IMR-90 (cell line): Measurements from ENCODE around the gene UBE2G1. TPM values are rescaled to one million over a fixed set of nuclear protein-coding genes. Genes with fewer than 3 reads are reported as not detected.

Source experiments
- ATAC-seq: fragments of 200-7000 bp; cut with Tn5 transposase; 2 replicates; pipeline ENCODE4 v1.9.1; 2020; ENCODE audit warnings: low read depth, mild to moderate bottlenecking, moderate library complexity
- BruUV-seq: library from RNA; stranded (reverse); fragments of 400-500 nt; replicated peaks from 2 replicates; lab custom pipeline; 2021; lab: Mats Ljungman, UMichigan
- CTCF ChIA-PET: fragments of 300-600 bp; formaldehyde crosslinking; extraction: SDS; loops from one replicate; lab custom pipeline; 2021; ENCODE audit warnings: antibody characterized with exemption; lab: Yijun Ruan, JAX
- POLR2A ChIA-PET: fragments of 300-600 bp; sonication (Branson Sonifier 250); formaldehyde crosslinking; loops from one replicate; lab custom pipeline; 2022; ENCODE audit warnings: antibody characterized with exemption; ENCODE audit not compliant: unreplicated experiment; lab: Charles Lee
- DNase-seq: peaks from one replicate; pipeline ENCODE4 v3.0.0; 2013
- H2AFZ ChIP-seq: replicated peaks from 2 replicates; pipeline ENCODE3; 2013; ENCODE audit warnings: low read length, mild to moderate bottlenecking; ENCODE audit not compliant: poor library complexity
- H2AK5ac ChIP-seq: 2 replicates; pipeline ENCODE4 v1.6.1; 2013; ENCODE audit warnings: low read depth, low read length, inconsistent platforms
- H2AK9ac ChIP-seq: replicated peaks from 2 replicates; pipeline ENCODE3; 2013; ENCODE audit warnings: mild to moderate bottlenecking, low read depth, low read length, moderate library complexity; ENCODE audit not compliant: poor library complexity
- H2BK120ac ChIP-seq: 2 replicates; pipeline ENCODE4 v1.6.1; 2013; ENCODE audit warnings: low read depth, low read length, inconsistent platforms
- H2BK15ac ChIP-seq: 3 replicates; pipeline ENCODE4 v1.6.1; 2013; ENCODE audit warnings: low read depth, low read length, inconsistent platforms
- H2BK20ac ChIP-seq: 2 replicates; pipeline ENCODE4 v1.6.1; 2013; ENCODE audit warnings: low read depth, mild to moderate bottlenecking, inconsistent platforms, low read length, moderate library complexity
- H2BK5ac ChIP-seq: 2 replicates; pipeline ENCODE4 v1.6.1; 2013; ENCODE audit warnings: mild to moderate bottlenecking, low read depth, low read length, inconsistent platforms; ENCODE audit not compliant: poor library complexity, severe bottlenecking
- H3K14ac ChIP-seq: replicated peaks from 2 replicates; pipeline ENCODE4 v1.6.1; 2013; ENCODE audit warnings: low read depth, low read length, inconsistent platforms
- H3K18ac ChIP-seq: 2 replicates; pipeline ENCODE4 v1.6.1; 2013; ENCODE audit warnings: low read depth, low read length, control low read depth
- H3K23ac ChIP-seq: 2 replicates; pipeline ENCODE4 v1.6.1; 2013; ENCODE audit warnings: low read depth, low read length, inconsistent platforms
- H3K27ac ChIP-seq: 2 replicates; pipeline ENCODE4 v1.5.1; 2013; ENCODE audit warnings: mild to moderate bottlenecking, control low read depth, low read length; ENCODE audit not compliant: insufficient read depth
- H3K27me3 ChIP-seq: 2 replicates; pipeline ENCODE4 v1.6.1; 2013; ENCODE audit warnings: low read length; ENCODE audit not compliant: control insufficient read depth, insufficient read depth
- H3K36me3 ChIP-seq: 2 replicates; pipeline ENCODE4 v1.6.1; 2013; ENCODE audit warnings: low read length, mixed read lengths; ENCODE audit not compliant: control insufficient read depth, insufficient read depth
- H3K4ac ChIP-seq: 2 replicates; pipeline ENCODE4 v1.6.1; 2013; ENCODE audit warnings: low read depth, low read length, inconsistent platforms
- H3K4me1 ChIP-seq: 2 replicates; pipeline ENCODE4 v1.6.1; 2013; ENCODE audit warnings: low read length, mixed read lengths; ENCODE audit not compliant: control insufficient read depth, insufficient read depth
- H3K4me2 ChIP-seq: 2 replicates; pipeline ENCODE4 v1.6.1; 2013; ENCODE audit warnings: low read depth, mild to moderate bottlenecking, control low read depth, low read length, moderate library complexity
- H3K4me3 ChIP-seq: 2 replicates; pipeline ENCODE4 v1.5.1; 2013; ENCODE audit warnings: low read depth, mild to moderate bottlenecking, control low read depth, low read length, moderate library complexity; ENCODE audit not compliant: insufficient read depth
- H3K56ac ChIP-seq: 2 replicates; pipeline ENCODE4 v1.6.1; 2013; ENCODE audit warnings: low read length, inconsistent platforms; ENCODE audit not compliant: insufficient read depth; ENCODE audit errors: extremely low read depth
- H3K79me1 ChIP-seq, 2 experiments: 2 replicates each; pipeline ENCODE4 v1.6.1; 2013; ENCODE audit warnings: low read length in 2 of 2, inconsistent platforms in 1 of 2, low read depth in 1 of 2
- H3K9ac ChIP-seq: 2 replicates; pipeline ENCODE4 v1.6.1; 2013; ENCODE audit warnings: low read depth, low read length, control low read depth
- H3K9me1 ChIP-seq: 2 replicates; pipeline ENCODE4 v1.6.1; 2013; ENCODE audit warnings: low read length, inconsistent platforms; ENCODE audit not compliant: insufficient read depth
- H3K9me3 ChIP-seq: 2 replicates; pipeline ENCODE4 v1.6.1; 2013; ENCODE audit warnings: low read length; ENCODE audit not compliant: control insufficient read depth, insufficient read depth
- H4K20me1 ChIP-seq: 2 replicates; pipeline ENCODE4 v1.6.1; 2013; ENCODE audit warnings: low read length, inconsistent platforms; ENCODE audit not compliant: insufficient read depth
- H4K5ac ChIP-seq: 2 replicates; pipeline ENCODE4 v1.6.1; 2013; ENCODE audit warnings: mild to moderate bottlenecking, low read depth, low read length, control low read depth
- H4K8ac ChIP-seq, 2 experiments: 2 replicates each; pipeline ENCODE4 v1.6.1; 2013; ENCODE audit warnings: low read depth in 2 of 2, low read length in 2 of 2, control low read depth in 1 of 2, inconsistent platforms in 1 of 2
- H4K91ac ChIP-seq: 2 replicates; pipeline ENCODE4 v1.6.1; 2013; ENCODE audit warnings: low read depth, low read length, inconsistent platforms; ENCODE audit not compliant: insufficient read depth
- CEBPB ChIP-seq: IDR thresholded peaks from 2 replicates; pipeline ENCODE4 v1.6.1; 2012; ENCODE audit warnings: low read depth, low read length, improper control_type of control experiment
- CHD1 ChIP-seq: IDR thresholded peaks from 2 replicates; pipeline ENCODE4 v1.6.1; 2012; ENCODE audit warnings: low read depth, low read length, improper control_type of control experiment
- CTCF ChIP-seq: conservative IDR thresholded peaks from 2 replicates; pipeline ENCODE4 v1.5.1; 2012; ENCODE audit warnings: mild to moderate bottlenecking, low read depth, low read length, improper control_type of control experiment
- ELK1 ChIP-seq: fragments of 150-350 bp; IDR thresholded peaks from 2 replicates; pipeline ENCODE4 v1.6.1; 2016; ENCODE audit warnings: low read depth, mild to moderate bottlenecking, low read length, moderate library complexity, borderline replicate concordance
- MAFK ChIP-seq: IDR thresholded peaks from 2 replicates; pipeline ENCODE4 v1.6.1; 2012; ENCODE audit warnings: low read depth, low read length, improper control_type of control experiment
- MAZ ChIP-seq: IDR thresholded peaks from 2 replicates; pipeline ENCODE4 v1.6.1; 2012; ENCODE audit warnings: low read depth, mild to moderate bottlenecking, low read length, improper control_type of control experiment, moderate library complexity, borderline replicate concordance
- POLR2A ChIP-seq: IDR thresholded peaks from 2 replicates; pipeline ENCODE4 v1.6.1; 2012; ENCODE audit warnings: mild to moderate bottlenecking, low read depth, low read length
- RAD21 ChIP-seq: IDR thresholded peaks from 2 replicates; pipeline ENCODE4 v1.6.1; 2012; ENCODE audit warnings: low read length, improper control_type of control experiment
- RCOR1 ChIP-seq: IDR thresholded peaks from 2 replicates; pipeline ENCODE4 v1.6.1; 2012; ENCODE audit warnings: mild to moderate bottlenecking, low read length, improper control_type of control experiment; ENCODE audit not compliant: insufficient replicate concordance
- RFX5 ChIP-seq: IDR thresholded peaks from 2 replicates; pipeline ENCODE4 v1.8.0; 2012; ENCODE audit warnings: low read depth, mild to moderate bottlenecking, low read length, moderate library complexity
- SMC3 ChIP-seq: fragments of 150-350 bp; IDR thresholded peaks from 2 replicates; pipeline ENCODE4 v1.6.1; 2016; ENCODE audit warnings: low read depth, mild to moderate bottlenecking, antibody characterized with exemption, low read length, moderate library complexity
- USF2 ChIP-seq: fragments of 150-350 bp; IDR thresholded peaks from 2 replicates; pipeline ENCODE4 v1.6.1; 2017; ENCODE audit warnings: mild to moderate bottlenecking, antibody characterized with exemption, low read length, low read depth
- WGBS, 2 experiments: methylation state at CpG; one replicate each; pipeline versions ENCODE4 v1.1.5 to v1.1.7; 2013; ENCODE audit warnings: missing lambda C conversion rate in 2 of 2; ENCODE audit not compliant: insufficient read length in 1 of 2; ENCODE audit errors: extremely low coverage in 2 of 2; 5-methylcytosine and 5-hydroxymethylcytosine counted together
- dilution Hi-C: fragments of 300-500 bp; cut with HindIII; formaldehyde crosslinking; loops from one replicate; pipeline ENCODE4 v1.14.3; 2018; ENCODE audit warnings: low sequenced_read_pairs; ENCODE audit not compliant: unreplicated experiment
- in situ Hi-C: fragments of 300-500 bp; cut with MboI; formaldehyde crosslinking; loops from 3 replicates; pipeline ENCODE4 v1.14.3; 2019; ENCODE audit warnings: low sequenced_read_pairs, inconsistent platforms, mixed read lengths
- intact Hi-C: fragments of 100-400 bp; cut with micrococcal nuclease; formaldehyde crosslinking; loops from 2 replicates; pipeline ENCODE4 v1.10.0; 2022
- polyA plus RNA-seq, 3 experiments: library from polyadenylated mRNA; depleted of rRNA; stranded (reverse); fragments of >200 nt; gene quantifications; 2 replicates each; pipeline ENCODE4 v1.2.3, GENCODE V29; 2012; ENCODE audit warnings: low replicate concordance in 1 of 3
- total RNA-seq: library from RNA; depleted of rRNA; stranded (reverse); fragments of >200 nt; gene quantifications from 2 replicates; pipeline ENCODE4 v1.2.3, GENCODE V29; 2012

The UBE2G1 gene
- total and polyA plus RNA-seq, 2 of the 4 experiments (the other 2 are of a cell fraction): 26.3 to 26.6 TPM

GRCh38 chr17:4249452-4250029 is 116.9 kb downstream of the UBE2G1 start:
- no peak overlapping the region for H2BK120ac ChIP-seq
- no peak overlapping the region for H3K56ac ChIP-seq

More at GRCh38 chr17:4249452-4250029, 116.9 kb downstream of the UBE2G1 start:
- Histone ChIP-seq H3K14ac (no peak overlapping the region), H4K5ac (no peak overlapping the region), H4K8ac (no peak overlapping the region), H3K9me1 (peaks cover 24% of the 10 kb centered on the region), H3K4me2 (no peak overlapping the region), H3K9me3 (peaks cover 2% of the 10 kb centered on the region), H2AK9ac (no peak overlapping the region), H3K36me3 (peaks cover 4% of the 10 kb centered on the region; the same call in 1 of the 2 replicates), H4K91ac (no peak overlapping the region), H2BK20ac (no peak overlapping the region), H3K4me3 (no peak overlapping the region), H2BK15ac (no peak overlapping the region), H4K20me1 (peaks cover 83% of the 10 kb centered on the region), H3K4me1 (peaks cover 8% of the 10 kb centered on the region), H2AK5ac (no peak overlapping the region), H2AFZ (no peak overlapping the region), H3K79me1 (peaks cover 56 to 88% of the 10 kb centered on the region in 2 experiments), H3K4ac (no peak overlapping the region), H2BK5ac (no peak overlapping the region), H3K27ac (no peak overlapping the region), H3K9ac (no peak overlapping the region), H3K23ac (peak overlapping the region; percentile 86; the same call in 1 of the 2 replicates), H3K27me3 (no peaks in the 10 kb centered on the region), H3K18ac (no peak overlapping the region)
- intact Hi-C loops: no loop called here
- POLR2A ChIA-PET: no interaction called here
- BruUV-seq: no TSS peak
- dilution Hi-C loops: no loop called here
- in situ Hi-C loops: no loop called here
- WGBS, 2 experiments: 100% methylated on average over 2 of the region's 4 CpGs; no CpG with 5 or more reads in 1 of the 2 experiments
- CTCF ChIA-PET: interaction anchor here (0.7 to 2.4 kb wide), 6 partner anchors 10 to 158 kb away, joined by 3 to 8 read pairs (median 4); no protein-coding TSS in a partner anchor
- ATAC-seq: 0 out of 2 replicates have a peak, but pooled peaks have one; percentile 48
- TF ChIP-seq MAZ: no peak
- TF ChIP-seq MAFK: no peak
- TF ChIP-seq CEBPB: no peak
- TF ChIP-seq RFX5: no peak
- TF ChIP-seq POLR2A: no peak
- no peak for TF ChIP-seq RCOR1
- TF ChIP-seq RAD21: peak; percentile 39; the same call in 1 of the 2 replicates
- no peak for TF ChIP-seq USF2
- peak; percentile 53 for TF ChIP-seq SMC3
- no peak for TF ChIP-seq CHD1
- no peak for TF ChIP-seq ELK1
- TF ChIP-seq CTCF: peak; percentile 49
- peak; percentile 38 for DNase-seq
